A549 (cell line): Measurements from ENCODE around the gene ELANE. TPM values are rescaled to one million over a fixed set of nuclear protein-coding genes. Genes with fewer than 3 reads are reported as not detected.
A peak's percentile ranks its signal among the peaks of the same experiment; 100 is the strongest.

Source experiments
- ATAC-seq, 2 experiments: fragments of 200-7000 bp in 1 of 2; fragments of >200 bp in 1 of 2; cut with Nextera tagmentation in 1 of 2; cut with Tn5 transposase in 1 of 2; 3 replicates each; pipeline versions ENCODE4 v1.8.0 to v1.9.1; 2018 to 2020; ENCODE audit warnings: mild to moderate bottlenecking in 1 of 2, moderate library complexity in 1 of 2
- CTCF ChIA-PET: fragments of 300-600 bp; sonication (Branson Sonifier 250); formaldehyde crosslinking; extraction: SDS; loops from one replicate; lab custom pipeline; 2021; ENCODE audit warnings: antibody characterized with exemption, inconsistent platforms; lab: Yijun Ruan, JAX
- POLR2A ChIA-PET: fragments of 350-600 bp; formaldehyde crosslinking; extraction: SDS; loops from one replicate; lab custom pipeline; 2021; ENCODE audit warnings: antibody characterized with exemption, inconsistent platforms; lab: Yijun Ruan, JAX
- DNase-seq, 2 experiments: peaks; one replicate each; pipeline versions ENCODE4 v3.0.0 to v3.0.0-alpha.2; 2011 to 2016; ENCODE audit warnings: low read depth in 1 of 2, low spot score in 1 of 2
- FAIRE-seq: peaks from 2 replicates; lab custom pipeline; 2011; peaks lifted over from hg19 to GRCh38; lab: Jason Lieb, UNC
- H3K27ac ChIP-seq, 2 experiments: fragments of >200 bp; sonication (Bioruptor Twin); formaldehyde crosslinking; 3 replicates each; pipeline ENCODE4 v1.5.1; 2016 to 2017
- H3K4me1 ChIP-seq: fragments of >200 bp; sonication (Bioruptor Twin); formaldehyde crosslinking; 3 replicates; pipeline ENCODE4 v1.6.1; 2016
- H3K4me2 ChIP-seq: fragments of >200 bp; sonication (Bioruptor Twin); formaldehyde crosslinking; 3 replicates; pipeline ENCODE4 v1.6.1; 2016
- H3K4me3 ChIP-seq: fragments of >200 bp; sonication (Bioruptor Twin); formaldehyde crosslinking; 3 replicates; pipeline ENCODE4 v1.5.1; 2016
- H3K9me3 ChIP-seq: fragments of >200 bp; sonication (Bioruptor Twin); formaldehyde crosslinking; 3 replicates; pipeline ENCODE4 v1.6.1; 2016
- CBX8 ChIP-seq: fragments of 200-600 bp; sonication (generic); IDR thresholded peaks from 2 replicates; pipeline ENCODE4 v1.6.1; 2016
- CEBPB ChIP-seq, 2 experiments: fragments of >200 bp in 1 of 2; sonication (Bioruptor Twin) in 1 of 2; formaldehyde crosslinking in 1 of 2; IDR thresholded peaks; 2 replicates each; pipeline ENCODE4 v1.6.1; 2012 to 2016
- EHF ChIP-seq: fragments of 250-450 bp; sonication (Bioruptor Pico); IDR thresholded peaks from 2 replicates; pipeline ENCODE4 v1.5.0; 2020; ENCODE audit warnings: mild to moderate bottlenecking
- EP300 ChIP-seq, 2 experiments: fragments of >200 bp; sonication (Bioruptor Twin); formaldehyde crosslinking; IDR thresholded peaks; 2 replicates in 1 of 2; 3 replicates in 1 of 2; pipeline ENCODE4 v1.6.1; 2016 to 2017
- FOSB ChIP-seq: fragments of 250-450 bp; sonication (Bioruptor Pico); IDR thresholded peaks from 2 replicates; pipeline ENCODE4 v1.5.0; 2020; ENCODE audit warnings: mild to moderate bottlenecking, moderate library complexity
- FOSL2 ChIP-seq, 2 experiments: fragments of 450-650 bp in 1 of 2; fragments of >200 bp in 1 of 2; sonication (Bioruptor Twin) in 1 of 2; formaldehyde crosslinking; IDR thresholded peaks; 2 replicates each; pipeline versions ENCODE4 v1.5.0 to v1.6.1; 2016 to 2020; ENCODE audit warnings: mild to moderate bottlenecking in 1 of 2, moderate library complexity in 1 of 2
- FOXS1 ChIP-seq: fragments of 250-450 bp; sonication (Bioruptor Pico); IDR thresholded peaks from 2 replicates; pipeline ENCODE4 v1.5.0; 2020; ENCODE audit warnings: mild to moderate bottlenecking, moderate library complexity
- HMGXB4 ChIP-seq: fragments of 250-450 bp; sonication (Bioruptor Pico); IDR thresholded peaks from 2 replicates; pipeline ENCODE4 v1.5.0; 2021; ENCODE audit warnings: mild to moderate bottlenecking, moderate library complexity, borderline replicate concordance
- HOXA7 ChIP-seq: fragments of 250-450 bp; sonication (Bioruptor Pico); IDR thresholded peaks from 2 replicates; pipeline ENCODE4 v1.5.0; 2020; ENCODE audit warnings: mild to moderate bottlenecking, moderate library complexity
- HOXB13 ChIP-seq: fragments of 250-450 bp; sonication (Bioruptor Pico); IDR thresholded peaks from 2 replicates; pipeline ENCODE4 v1.5.0; 2020; ENCODE audit warnings: low read depth, mild to moderate bottlenecking, moderate library complexity
- JUN ChIP-seq, 2 experiments: fragments of >200 bp; sonication (Bioruptor Twin); formaldehyde crosslinking; IDR thresholded peaks; 2 replicates in 1 of 2; 3 replicates in 1 of 2; pipeline ENCODE4 v1.6.1; 2016 to 2017
- KDM1A ChIP-seq: fragments of 200-600 bp; sonication (generic); IDR thresholded peaks from 2 replicates; pipeline ENCODE4 v1.6.1; 2016; ENCODE audit warnings: low read depth, mild to moderate bottlenecking
- KDM5A ChIP-seq: fragments of 200-600 bp; sonication (generic); IDR thresholded peaks from 2 replicates; pipeline ENCODE4 v1.6.1; 2016; ENCODE audit warnings: antibody characterized with exemption, mild to moderate bottlenecking
- MAFK ChIP-seq: fragments of 450-650 bp; IDR thresholded peaks from 2 replicates; pipeline ENCODE4 v1.6.1; 2014; ENCODE audit not compliant: partially characterized antibody
- MYC ChIP-seq: IDR thresholded peaks from 2 replicates; pipeline ENCODE4 v1.6.1; 2012; ENCODE audit warnings: mild to moderate bottlenecking, inconsistent platforms, low read length, improper control_type of control experiment, borderline replicate concordance
- PBX3 ChIP-seq: IDR thresholded peaks from 2 replicates; pipeline ENCODE4 v1.6.1; 2012
- PHF8 ChIP-seq: fragments of 200-600 bp; sonication (generic); IDR thresholded peaks from 2 replicates; pipeline ENCODE4 v1.6.1; 2016; ENCODE audit warnings: low read depth, mild to moderate bottlenecking, antibody characterized with exemption, moderate library complexity, borderline replicate concordance
- POLR2A ChIP-seq: IDR thresholded peaks from 2 replicates; pipeline ENCODE4 v1.6.1; 2012; ENCODE audit warnings: mild to moderate bottlenecking, low read length
- POLR2AphosphoS2 ChIP-seq: conservative IDR thresholded peaks from 2 replicates; pipeline ENCODE4 v1.6.1; 2012; ENCODE audit warnings: low read length, improper control_type of control experiment, inconsistent platforms
- RARB ChIP-seq: fragments of 250-450 bp; sonication (Bioruptor Pico); IDR thresholded peaks from 2 replicates; pipeline ENCODE4 v1.8.0; 2021; ENCODE audit warnings: mild to moderate bottlenecking, moderate library complexity
- RFX5 ChIP-seq: fragments of 450-650 bp; IDR thresholded peaks from 2 replicates; pipeline ENCODE4 v1.7.1; 2014; ENCODE audit warnings: antibody characterized with exemption, mild to moderate bottlenecking, moderate library complexity
- RNF2 ChIP-seq: fragments of 200-600 bp; sonication (generic); IDR thresholded peaks from 2 replicates; pipeline ENCODE4 v1.6.1; 2016; ENCODE audit warnings: low read depth, mild to moderate bottlenecking, antibody characterized with exemption, moderate library complexity, borderline replicate concordance
- SMC3 ChIP-seq: fragments of >200 bp; sonication (Bioruptor Twin); formaldehyde crosslinking; IDR thresholded peaks from 3 replicates; pipeline ENCODE4 v1.6.1; 2018; ENCODE audit warnings: inconsistent platforms
- WGBS: methylation state at CpG from one replicate; pipeline ENCODE4 v1.1.6; 2017; ENCODE audit errors: missing lambda C conversion rate; 5-methylcytosine and 5-hydroxymethylcytosine counted together
- polyA plus RNA-seq, 4 experiments: library from polyadenylated mRNA; depleted of rRNA in 3 of 4; stranded (reverse); fragments of >200 nt; fragmentation: RNase III in 1 of 4; extraction: RNeasy Plus Mini Kit Qiagen cat#74134 plus additional on column Dnase treatment in 1 of 4; gene quantifications; 2 replicates in 3 of 4; 3 replicates in 1 of 4; pipeline ENCODE4 v1.2.3, GENCODE V29; 2011 to 2017
- TF ChIP-seq, protein P1 (sequence below): IDR thresholded peaks from 2 replicates; pipeline ENCODE4 v1.6.1; 2012

Gene ELANE
- polyA plus RNA-seq, 2 of the 4 experiments (the other 2 are of a cell fraction) = 0.15 to 0.35 TPM

- DNase-seq (no peak), ATAC-seq (no peak), FAIRE-seq (no peak)
- Histone ChIP-seq H3K4me3 (no peak overlapping the region), H3K4me2 (no peak overlapping the region), H3K27ac (no peak overlapping the region; a peak in 1 of 6 replicates), H3K4me1 (peaks cover 22% of the 10 kb centered on the region), H3K9me3 (no peaks in the 10 kb centered on the region)
- POLR2A ChIA-PET = no interaction called here
- CTCF ChIA-PET = interaction anchor here (0.9 to 2.8 kb wide), 13 partner anchors 9 to 214 kb away, joined by 3 to 13 read pairs (median 3); no protein-coding TSS in a partner anchor
- 73% methylated on average over 13 of the region's 40 CpGs for WGBS
- TF ChIP-seq HOXA7 (CRISPR knock-in tag) = no peak
- TF ChIP-seq HOXB13 (CRISPR knock-in tag) = no peak
- TF ChIP-seq FOSL2 (IDR thresholded peaks at IDR 0.05) = no peak
- no peak for TF ChIP-seq FOSL2 (CRISPR knock-in tag; IDR thresholded peaks at IDR 0.05)
- TF ChIP-seq RNF2 = no peak
- no peak for TF ChIP-seq FOSB (CRISPR knock-in tag)
- no peak for TF ChIP-seq CBX8
- TF ChIP-seq MAFK = no peak
- TF ChIP-seq CEBPB (IDR thresholded peaks at IDR 0.05) = no peak
These were observed 3.5 kb downstream of the ELANE start for GRCh38 chr19:855566-856120.

DNA sequence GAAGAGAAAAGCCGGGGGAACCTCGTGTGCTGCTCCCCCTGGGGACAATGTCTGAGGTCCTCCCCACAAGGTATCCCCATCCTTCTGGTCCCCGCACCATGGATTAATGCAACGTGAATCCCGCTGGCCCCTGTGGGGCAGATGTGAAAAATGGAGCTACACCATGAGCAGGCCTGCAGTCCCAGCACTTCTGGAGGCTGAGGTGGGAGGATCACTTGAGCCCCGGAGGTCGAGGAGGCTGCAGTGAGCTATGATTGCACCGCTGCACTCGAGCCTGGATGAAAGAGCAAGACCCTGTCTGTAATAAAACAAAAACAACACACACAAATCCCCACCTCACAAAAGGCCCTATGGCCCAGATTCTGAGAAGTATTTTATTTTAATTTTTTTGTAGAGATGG, 6.2 kb downstream of the ELANE start:
- peaks cover 19% of the 10 kb centered on the region for H3K4me1 ChIP-seq
- WGBS = 80% methylated on average over 9 of the region's 9 CpGs
- H3K9me3 ChIP-seq = no peaks in the 10 kb centered on the region
- no peak overlapping the region for H3K4me2 ChIP-seq
- ChIA-PET CTCF (interaction anchor here (0.8 to 2.8 kb wide), 4 partner anchors 9 to 65 kb away, joined by 3 to 13 read pairs (median 4); no protein-coding TSS in a partner anchor), POLR2A (interaction anchor here (0.7 kb wide), 1 partner anchor 49 kb away, joined by 3 read pairs; no protein-coding TSS in a partner anchor)
- H3K27ac ChIP-seq = peak overlapping the region in 1 of 2 experiments; percentile 97; a peak in 4 of 6 replicates
- TF ChIP-seq PHF8 = no peak
- TF ChIP-seq JUN (IDR thresholded peaks at IDR 0.05) = no peak
- TF ChIP-seq KDM5A = no peak
- TF ChIP-seq EHF (CRISPR knock-in tag) = no peak
- no peak for TF ChIP-seq RFX5
- TF ChIP-seq FOXS1 (CRISPR knock-in tag) = no peak
- no peak overlapping the region for H3K4me3 ChIP-seq
- ATAC-seq (no peak), DNase-seq (no peak), FAIRE-seq (no peak)

GRCh38 chr19:858868-859843, 7.1 kb downstream of the ELANE start, which contains the start of gene CFD:
CFD (plus strand) TSS chr19:859664; CDS start chr19:859690, 26 bp downstream.
- Histone ChIP-seq H3K9me3 (no peaks in the 10 kb centered on the region), H3K4me2 (peak within 1 kb of the TSS; percentile 76)
- TF ChIP-seq POLR2AphosphoS2 (no peak), CEBPB (IDR thresholded peaks at IDR 0.05) (peak; percentile 20 to 65; a peak in 2 of 4 replicates), POLR2A (peak; percentile 27; the same call in 1 of the 2 replicates)
- TF ChIP-seq, all 56 proteins: peak for 2
- ChIA-PET CTCF (interaction anchor here (0.8 to 2.1 kb wide), 4 partner anchors 8 to 64 kb away, joined by 3 to 5 read pairs (median 4); no protein-coding TSS in a partner anchor), POLR2A (no interaction called here)
- Histone ChIP-seq H3K4me1 (peaks cover 19% of the 10 kb centered on the region), H3K4me3 (peak within 1 kb of the TSS; percentile 80), H3K27ac (peak within 1 kb of the TSS; percentile 87 to 97)
- 26% methylated on average over 10 of the region's 24 CpGs for WGBS
- peak; percentile 21 to 37; a peak in 3 of 6 replicates for ATAC-seq
- DNase-seq = no peak
- FAIRE-seq = no peak

GRCh38 chr19:861141-861755, 9.1 kb downstream of the ELANE start:
- ATAC-seq (no peak; a peak in 1 of 6 replicates), FAIRE-seq (no peak), DNase-seq (no peak)
- 80% methylated on average over 1 of the region's 35 CpGs for WGBS
- Histone ChIP-seq H3K4me3 (peak overlapping the region; percentile 80), H3K9me3 (no peaks in the 10 kb centered on the region), H3K4me1 (peaks cover 19% of the 10 kb centered on the region), H3K4me2 (peak overlapping the region; percentile 76), H3K27ac (peak overlapping the region; percentile 87 to 97)
- CTCF ChIA-PET = interaction anchor here (1.2 kb wide), 1 partner anchor 10 kb away, joined by 3 read pairs; no protein-coding TSS in a partner anchor
- POLR2A ChIA-PET = no interaction called here
- TF ChIP-seq, protein P1, sequence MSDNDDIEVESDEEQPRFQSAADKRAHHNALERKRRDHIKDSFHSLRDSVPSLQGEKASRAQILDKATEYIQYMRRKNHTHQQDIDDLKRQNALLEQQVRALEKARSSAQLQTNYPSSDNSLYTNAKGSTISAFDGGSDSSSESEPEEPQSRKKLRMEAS = no peak
- no peak for TF ChIP-seq RARB (CRISPR knock-in tag)
- TF ChIP-seq SMC3 = no peak
- TF ChIP-seq KDM1A = no peak
- TF ChIP-seq MYC = no peak
- no peak for TF ChIP-seq PBX3
- no peak for TF ChIP-seq HMGXB4 (CRISPR knock-in tag)
- no peak for TF ChIP-seq EP300 (IDR thresholded peaks at IDR 0.05)
